ENCODE data around the gene KATNA1. TPM values are rescaled to one million over a fixed set of nuclear protein-coding genes. Genes with fewer than 3 reads are reported as not detected.

The KATNA1 gene
- total and polyA plus RNA-seq, 4 donors = 10.5 to 28.1 (median 12.4) TPM

- 94 to 95% methylated on average over 7 of the region's 7 CpGs for WGBS, 2 donors
- ATAC-seq (ENCODE audit: insufficient read depth, low FRiP score) (no peak), DNase-seq (no peak)
- Histone ChIP-seq H3K4me1 (ENCODE audit: control insufficient read depth in 5 of 5, insufficient read depth in 5 of 5, low read length in 5 of 5) (no peaks in the 10 kb centered on the region), H3K36me3 (ENCODE audit: control insufficient read depth in 4 of 4, insufficient read depth in 4 of 4, low read length in 4 of 4) (peaks cover 0 to 4% (median 3%) of the 10 kb centered on the region in 4 donors), H3K27ac (ENCODE audit: low read depth in 1 of 2, low read length in 1 of 2) (no peak overlapping the region), H3K9ac (ENCODE audit: insufficient read depth in 1 of 2, low read length in 2 of 2) (no peak overlapping the region), H3K27me3 (ENCODE audit: control insufficient read depth in 3 of 3, insufficient read depth in 3 of 3, low read length in 2 of 3) (no peaks in the 10 kb centered on the region), H3K9me3 (ENCODE audit: control insufficient read depth in 4 of 4, insufficient read depth in 3 of 4, low read length in 3 of 4) (peaks cover 0 to under 1% (median 0%) of the 10 kb centered on the region in 4 donors), H3K4me3 (no peak overlapping the region)
- no peak for TF ChIP-seq CTCF (IDR thresholded peaks at IDR 0.05; ENCODE audit: control extremely low read depth, extremely low read depth)
Measured at GRCh38 chr6:149608381-149608982, 40.0 kb downstream of the KATNA1 start.

DNA sequence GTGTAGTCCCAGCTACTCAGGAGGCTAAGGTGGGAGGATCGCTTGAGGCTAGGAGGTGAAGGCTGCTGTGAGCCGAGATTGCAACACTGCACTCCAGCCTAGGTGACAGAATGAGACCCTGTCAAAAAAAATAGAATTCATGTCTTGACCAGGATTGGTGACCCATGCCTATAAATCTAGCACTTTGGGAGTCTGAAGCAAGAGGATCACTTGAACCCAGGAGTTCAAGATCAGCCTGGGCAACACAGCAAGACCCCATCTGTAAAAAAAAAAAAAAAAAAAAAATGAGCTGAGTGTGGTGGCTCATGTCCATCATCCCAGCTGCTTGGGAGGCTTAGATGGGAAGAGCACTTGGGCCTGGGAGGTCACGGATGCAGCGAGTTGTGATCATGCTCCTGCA, 48.0 kb downstream of the KATNA1 start:
- no peaks in the 10 kb centered on the region for H3K27me3 ChIP-seq (ENCODE audit: control insufficient read depth in 3 of 3, insufficient read depth in 3 of 3, low read length in 2 of 3)
- no peak overlapping the region for H3K4me3 ChIP-seq
- H3K9me3 ChIP-seq (ENCODE audit: control insufficient read depth in 4 of 4, insufficient read depth in 3 of 4, low read length in 3 of 4) = no peaks in the 10 kb centered on the region
- H3K36me3 ChIP-seq (ENCODE audit: control insufficient read depth in 4 of 4, insufficient read depth in 4 of 4, low read length in 4 of 4) = peaks cover 8 to 21% (median 11%) of the 10 kb centered on the region in 4 donors
- H3K9ac ChIP-seq (ENCODE audit: insufficient read depth in 1 of 2, low read length in 2 of 2) = no peak overlapping the region
- DNase-seq (no peak), ATAC-seq (ENCODE audit: insufficient read depth, low FRiP score) (no peak)
- no peaks in the 10 kb centered on the region for H3K4me1 ChIP-seq (ENCODE audit: control insufficient read depth in 5 of 5, insufficient read depth in 5 of 5, low read length in 5 of 5)
- H3K27ac ChIP-seq (ENCODE audit: low read depth in 1 of 2, low read length in 1 of 2) = no peak overlapping the region
- no peak for TF ChIP-seq CTCF (IDR thresholded peaks at IDR 0.05; ENCODE audit: control extremely low read depth, extremely low read depth)
- 97 to 99% methylated on average over 4 of the region's 4 CpGs for WGBS, 2 donors

DNA sequence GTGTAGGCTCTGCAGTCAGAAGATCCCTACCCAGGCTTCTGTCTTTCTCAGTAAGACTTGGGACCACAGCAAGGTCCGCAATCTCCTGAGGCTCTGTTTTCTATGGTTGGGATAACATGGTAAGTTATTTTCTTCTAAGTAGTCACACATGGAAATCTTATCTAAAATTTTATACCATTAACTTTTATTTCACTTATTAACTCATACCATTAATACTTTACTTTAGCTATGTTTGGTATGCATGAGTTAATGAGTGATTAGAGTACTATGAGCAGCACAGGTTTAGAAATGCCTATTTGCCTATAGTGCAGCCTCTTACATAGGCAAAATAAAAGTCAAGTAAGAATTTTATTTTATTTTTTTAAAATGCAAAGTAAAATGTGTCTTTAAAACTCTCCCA, 55.1 kb downstream of the KATNA1 start:
- no peak overlapping the region for H3K4me3 ChIP-seq
- ATAC-seq (ENCODE audit: insufficient read depth, low FRiP score) (no peak), DNase-seq (no peak)
- no peak overlapping the region for H3K27ac ChIP-seq (ENCODE audit: low read depth in 1 of 2, low read length in 1 of 2)
- no peak for TF ChIP-seq CTCF (IDR thresholded peaks at IDR 0.05; ENCODE audit: control extremely low read depth, extremely low read depth)
- peaks cover 12 to 32% (median 22%) of the 10 kb centered on the region in 4 donors for H3K36me3 ChIP-seq (ENCODE audit: control insufficient read depth in 4 of 4, insufficient read depth in 4 of 4, low read length in 4 of 4)
- no peaks in the 10 kb centered on the region for H3K9me3 ChIP-seq (ENCODE audit: control insufficient read depth in 4 of 4, insufficient read depth in 3 of 4, low read length in 3 of 4)
- 100% methylated on average over 1 of the region's 1 CpG for WGBS, 2 donors
- H3K9ac ChIP-seq (ENCODE audit: insufficient read depth in 1 of 2, low read length in 2 of 2) = no peak overlapping the region
- H3K4me1 ChIP-seq (ENCODE audit: control insufficient read depth in 5 of 5, insufficient read depth in 5 of 5, low read length in 5 of 5) = no peaks in the 10 kb centered on the region
- H3K27me3 ChIP-seq (ENCODE audit: control insufficient read depth in 3 of 3, insufficient read depth in 3 of 3, low read length in 2 of 3) = no peaks in the 10 kb centered on the region

DNA sequence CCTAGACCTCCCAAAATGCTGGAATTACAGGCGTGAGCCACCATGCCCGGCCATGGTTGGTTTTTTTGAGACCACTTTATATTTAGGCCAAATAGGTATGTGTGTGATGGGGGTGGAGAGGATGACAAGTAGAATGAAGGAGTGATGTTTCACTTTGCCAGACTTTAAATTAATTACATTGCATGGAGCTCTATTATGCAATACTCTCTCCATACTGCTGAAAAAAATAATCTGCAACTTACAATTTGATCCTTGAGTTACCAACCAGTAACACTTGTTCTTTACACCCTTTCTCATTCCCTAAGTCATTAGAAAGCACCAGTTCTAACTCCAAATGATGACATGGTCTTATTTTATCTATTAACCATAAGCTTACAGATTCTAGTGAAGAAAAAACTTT, 55.5 kb downstream of the KATNA1 start:
- DNase-seq = no peak
- no peak overlapping the region for H3K27ac ChIP-seq (ENCODE audit: low read depth in 1 of 2, low read length in 1 of 2)
- TF ChIP-seq CTCF (IDR thresholded peaks at IDR 0.05; ENCODE audit: control extremely low read depth, extremely low read depth) = no peak
- H3K9me3 ChIP-seq (ENCODE audit: control insufficient read depth in 4 of 4, insufficient read depth in 3 of 4, low read length in 3 of 4) = no peaks in the 10 kb centered on the region
- no peaks in the 10 kb centered on the region for H3K27me3 ChIP-seq (ENCODE audit: control insufficient read depth in 3 of 3, insufficient read depth in 3 of 3, low read length in 2 of 3)
- H3K36me3 ChIP-seq (ENCODE audit: control insufficient read depth in 4 of 4, insufficient read depth in 4 of 4, low read length in 4 of 4) = peaks cover 12 to 35% (median 22%) of the 10 kb centered on the region in 4 donors
- ATAC-seq (ENCODE audit: insufficient read depth, low FRiP score) = no peak
- WGBS, 2 donors = 95 to 99% methylated on average over 2 of the region's 2 CpGs
- H3K9ac ChIP-seq (ENCODE audit: insufficient read depth in 1 of 2, low read length in 2 of 2) = no peak overlapping the region
- no peak overlapping the region for H3K4me3 ChIP-seq
- no peaks in the 10 kb centered on the region for H3K4me1 ChIP-seq (ENCODE audit: control insufficient read depth in 5 of 5, insufficient read depth in 5 of 5, low read length in 5 of 5)

All from lung (tissue), 12 donors.